ENCODE measurements around the gene FAM216A. TPM values are rescaled to one million over a fixed set of nuclear protein-coding genes. Genes with fewer than 3 reads are reported as not detected.
A peak's percentile ranks its signal among the peaks of the same experiment; 100 is the strongest.
"Not testable (repeated sequence)": the region's sequence is repeated elsewhere in the genome, so short reads cannot be mapped to it uniquely, and the experiment has no call there.

The FAM216A gene
- total and polyA plus RNA-seq, 7 donors, result 1.6 to 13.0 (median 7.5) TPM

DNA sequence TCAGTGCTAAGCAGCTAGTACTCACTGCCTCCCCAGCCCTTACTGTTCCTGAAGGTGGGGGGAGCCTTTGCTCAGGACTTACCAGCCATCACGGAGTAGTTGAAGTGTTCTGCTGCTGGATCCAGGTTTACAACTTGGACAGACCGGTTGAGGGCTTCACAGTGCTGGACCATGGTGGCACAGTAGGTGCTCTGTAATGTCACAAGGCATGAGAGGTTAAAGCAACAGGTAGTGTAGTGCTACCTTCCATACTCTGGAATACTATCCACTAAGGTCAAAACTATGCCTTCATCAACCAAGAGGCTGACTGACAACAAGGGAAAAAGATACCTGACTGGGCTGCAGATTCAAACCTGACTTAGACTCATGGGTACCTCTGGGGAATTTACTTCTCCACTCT is 3.6 kb upstream of the FAM216A start:
- Histone ChIP-seq H3K4me3 (no peak overlapping the region), H3K27me3 (no peaks in the 10 kb centered on the region), H3K9me3 (no peaks in the 10 kb centered on the region), H3K27ac (no peak overlapping the region), H3K36me3 (peaks cover 0 to 41% (median 5%) of the 10 kb centered on the region in 4 donors), H3K4me1 (peaks cover 0 to 31% (median 23%) of the 10 kb centered on the region in 4 donors)
- TF ChIP-seq POLR2AphosphoS5 (IDR thresholded peaks at IDR 0.05) (no peak), EP300 (IDR thresholded peaks at IDR 0.05) (no peak), POLR2A (IDR thresholded peaks at IDR 0.05) (no peak)
- TF ChIP-seq, protein P1, sequence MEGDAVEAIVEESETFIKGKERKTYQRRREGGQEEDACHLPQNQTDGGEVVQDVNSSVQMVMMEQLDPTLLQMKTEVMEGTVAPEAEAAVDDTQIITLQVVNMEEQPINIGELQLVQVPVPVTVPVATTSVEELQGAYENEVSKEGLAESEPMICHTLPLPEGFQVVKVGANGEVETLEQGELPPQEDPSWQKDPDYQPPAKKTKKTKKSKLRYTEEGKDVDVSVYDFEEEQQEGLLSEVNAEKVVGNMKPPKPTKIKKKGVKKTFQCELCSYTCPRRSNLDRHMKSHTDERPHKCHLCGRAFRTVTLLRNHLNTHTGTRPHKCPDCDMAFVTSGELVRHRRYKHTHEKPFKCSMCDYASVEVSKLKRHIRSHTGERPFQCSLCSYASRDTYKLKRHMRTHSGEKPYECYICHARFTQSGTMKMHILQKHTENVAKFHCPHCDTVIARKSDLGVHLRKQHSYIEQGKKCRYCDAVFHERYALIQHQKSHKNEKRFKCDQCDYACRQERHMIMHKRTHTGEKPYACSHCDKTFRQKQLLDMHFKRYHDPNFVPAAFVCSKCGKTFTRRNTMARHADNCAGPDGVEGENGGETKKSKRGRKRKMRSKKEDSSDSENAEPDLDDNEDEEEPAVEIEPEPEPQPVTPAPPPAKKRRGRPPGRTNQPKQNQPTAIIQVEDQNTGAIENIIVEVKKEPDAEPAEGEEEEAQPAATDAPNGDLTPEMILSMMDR (IDR thresholded peaks at IDR 0.05), result no peak
- no peak for DNase-seq
- 86 to 91% methylated on average over 2 of the region's 2 CpGs for WGBS, 2 donors
- intact Hi-C loops (cut with DNase I), result loop anchor here (5.0 kb wide), 1 partner anchor 422 kb away; no protein-coding TSS in a partner anchor

DNA sequence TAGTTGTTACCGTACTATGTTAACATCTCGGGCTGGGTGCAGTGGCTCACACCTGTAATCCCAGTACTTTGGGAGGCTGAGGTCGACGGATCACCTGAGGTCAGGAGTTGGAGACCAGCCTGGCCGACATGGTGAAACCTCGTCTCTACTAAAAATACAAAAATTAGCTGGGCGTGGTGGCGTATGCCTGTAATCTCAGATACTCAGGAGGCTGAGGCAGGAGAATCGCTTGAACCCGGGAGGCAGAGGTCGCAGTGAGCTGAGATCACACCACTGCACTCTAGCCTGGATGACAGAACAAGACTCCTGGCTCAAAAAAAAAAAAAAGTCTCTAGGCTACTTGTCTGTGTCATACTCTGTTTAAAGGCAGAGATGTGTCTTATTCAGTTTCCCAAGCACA is 2.9 kb upstream of the FAM216A start:
- Histone ChIP-seq H3K36me3 (peaks cover 0 to 35% (median 4%) of the 10 kb centered on the region in 4 donors), H3K4me1 (peaks cover 0 to 35% (median 23%) of the 10 kb centered on the region in 4 donors)
- 93 to 94% methylated on average over 11 of the region's 11 CpGs for WGBS, 2 donors
- not testable (repeated sequence) for H3K27ac ChIP-seq, H3K27me3 ChIP-seq, H3K9me3 ChIP-seq, H3K4me3 ChIP-seq, DNase-seq
- intact Hi-C loops (cut with DNase I), result loop anchor here (5.0 kb wide), 1 partner anchor 422 kb away; no protein-coding TSS in a partner anchor

DNA sequence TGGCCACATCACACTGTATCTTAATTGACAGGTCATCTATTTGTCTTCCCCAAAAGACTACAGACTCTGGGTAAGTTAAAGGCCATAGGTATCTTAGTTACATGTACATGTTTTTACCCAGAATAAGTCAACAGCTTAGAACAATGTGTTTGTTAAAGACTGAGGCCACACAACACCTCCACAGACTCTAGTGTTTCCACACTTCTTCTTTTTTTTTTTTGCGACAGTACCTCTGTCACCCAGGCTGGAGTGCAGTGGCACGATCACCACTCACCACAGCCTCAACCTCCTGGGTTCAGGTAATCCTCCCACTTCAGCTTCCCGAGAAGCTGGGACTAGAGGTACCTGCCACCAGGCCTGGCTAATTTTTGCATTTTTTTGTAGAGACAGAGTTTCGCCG is 1.9 kb upstream of the FAM216A start:
- intact Hi-C loops (cut with DNase I), result loop anchor here (5.0 kb wide), 1 partner anchor 421 kb away; no protein-coding TSS in a partner anchor
- WGBS, 2 donors, result 78 to 80% methylated on average over 5 of the region's 5 CpGs
- TF ChIP-seq, protein P1 (IDR thresholded peaks at IDR 0.05), result no peak
- TF ChIP-seq POLR2AphosphoS5 (IDR thresholded peaks at IDR 0.05) (no peak), EP300 (IDR thresholded peaks at IDR 0.05) (no peak), POLR2A (IDR thresholded peaks at IDR 0.05) (no peak)
- H3K4me1 ChIP-seq, result peaks cover 0 to 35% (median 23%) of the 10 kb centered on the region in 4 donors
- no peak overlapping the region for H3K27ac ChIP-seq
- no peak for DNase-seq
- no peaks in the 10 kb centered on the region for H3K9me3 ChIP-seq
- peaks cover 0 to 26% (median 3%) of the 10 kb centered on the region in 4 donors for H3K36me3 ChIP-seq
- peak overlapping the region in 2 of 4 donors; percentile 72 to 94 for H3K4me3 ChIP-seq
- no peaks in the 10 kb centered on the region for H3K27me3 ChIP-seq

DNA sequence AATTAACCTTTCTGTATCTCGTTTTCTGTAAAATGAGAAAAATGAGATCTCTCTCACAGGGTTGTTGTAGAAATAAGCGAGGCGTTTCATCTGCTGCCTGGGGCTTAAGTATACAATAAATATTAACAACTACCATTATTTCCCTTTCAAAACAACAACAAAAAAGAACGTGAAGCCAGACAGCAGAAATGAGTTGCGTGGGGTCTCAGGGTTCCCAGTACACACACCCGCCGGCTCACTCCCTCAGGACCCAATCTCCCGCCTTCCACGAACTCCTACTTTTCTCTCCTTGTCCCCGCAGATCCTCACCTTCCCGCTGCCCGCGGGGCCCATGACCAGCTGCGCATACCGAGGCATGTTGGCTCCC is 815 bp upstream of the FAM216A start:
- Histone ChIP-seq H3K9me3 (no peaks in the 10 kb centered on the region), H3K27me3 (no peaks in the 10 kb centered on the region), H3K27ac (peak overlapping the region; percentile 96 to 99 (median 98)), H3K4me1 (peaks cover 0 to 35% (median 23%) of the 10 kb centered on the region in 4 donors), H3K4me3 (peak overlapping the region; percentile 66 to 94 (median 78)), H3K36me3 (peaks cover 0 to 16% (median 3%) of the 10 kb centered on the region in 4 donors)
- 0% methylated on average over 15 of the region's 15 CpGs for WGBS, 2 donors
- DNase-seq, result no peak
- intact Hi-C loops (cut with DNase I), result loop anchor here (1.0 to 5.0 kb wide), 3 partner anchors 33 to 419 kb away; no protein-coding TSS in a partner anchor
- TF ChIP-seq, protein P1 (IDR thresholded peaks at IDR 0.05), result no peak
- peak; percentile 77 to 89 for TF ChIP-seq POLR2A (IDR thresholded peaks at IDR 0.05)

DNA sequence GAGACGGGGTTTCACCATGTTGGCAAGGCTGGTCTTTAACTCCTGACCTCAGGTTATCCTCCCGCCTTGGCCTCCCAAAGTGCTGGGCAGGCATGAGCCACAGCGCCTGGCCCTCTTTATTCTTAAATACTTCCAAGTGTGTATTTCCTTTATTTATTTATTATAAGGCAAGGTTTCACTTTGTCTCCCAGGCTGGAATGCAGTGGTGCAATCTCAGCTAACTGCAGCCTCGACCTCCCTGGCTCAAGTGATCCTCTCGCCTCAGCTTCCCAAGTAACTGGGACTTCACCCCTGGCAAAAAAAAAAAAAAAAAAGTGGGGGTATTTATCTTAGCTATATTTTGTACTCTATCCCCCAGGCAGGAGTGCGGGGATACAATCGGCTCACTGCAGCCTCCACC is 6.8 kb downstream of the FAM216A start:
- no peaks in the 10 kb centered on the region for H3K27me3 ChIP-seq
- peaks cover 0 to 6% (median 0%) of the 10 kb centered on the region in 4 donors for H3K36me3 ChIP-seq
- no peaks in the 10 kb centered on the region for H3K9me3 ChIP-seq
- no peaks in the 10 kb centered on the region for H3K4me1 ChIP-seq
- H3K27ac ChIP-seq, result no peak overlapping the region
- TF ChIP-seq POLR2AphosphoS5 (IDR thresholded peaks at IDR 0.05), result no peak
- TF ChIP-seq, protein P1 (IDR thresholded peaks at IDR 0.05), result no peak
- no peak for TF ChIP-seq POLR2A (IDR thresholded peaks at IDR 0.05)
- no peak for TF ChIP-seq EP300 (IDR thresholded peaks at IDR 0.05)
- WGBS, 2 donors, result 93 to 94% methylated on average over 7 of the region's 7 CpGs
- H3K4me3 ChIP-seq, result no peak overlapping the region
- no peak for DNase-seq
- intact Hi-C loops (cut with DNase I), result no loop called here

All from sigmoid colon (tissue), 7 donors.